Measurements from ENCODE around the gene ZNF726.

- no peak for TF ChIP-seq EZH2 (IDR thresholded peaks at IDR 0.05)
- TF ChIP-seq POLR2AphosphoS5 (IDR thresholded peaks at IDR 0.05; ENCODE audit: borderline replicate concordance, low read depth, low read length), result no peak
- TF ChIP-seq FOXP2 (optimal IDR thresholded peaks at IDR 0.05; ENCODE audit: control extremely low read depth, extremely low read length, insufficient read depth), result no peak
Measured at GRCh38 chr19:23872282-23872919, 42.3 kb upstream of the ZNF726 start.

Measured in SK-N-MC (cell line).